Activated naive CD4-positive, alpha-beta T cell treated with anti-CD3 and anti-CD28 coated beads, Interleukin-2, amount 10 ng/mL, durations not matched to agents 7 days and 5 days (primary cell): ENCODE measurements around the gene RNF227.
"Not testable (repeated sequence)": the region's sequence is repeated elsewhere in the genome, so short reads cannot be mapped to it uniquely, and the experiment has no call there.

Source experiments
- CTCF ChIA-PET: fragments of 350-600 bp; sonication (Branson Sonifier 250); formaldehyde crosslinking; loops from one replicate; lab custom pipeline; 2021; ENCODE audit warnings: antibody characterized with exemption; lab: Charles Lee
- DNase-seq: peaks from one replicate; pipeline ENCODE4 v3.0.0-alpha.2; 2020
- H3K27ac Mint-ChIP-seq: one replicate; pipeline ENCODE4 v1.8.0; 2021; ENCODE audit warnings: mild to moderate bottlenecking, moderate library complexity, mixed read lengths
- H3K27me3 Mint-ChIP-seq: one replicate; pipeline ENCODE4 v1.8.0; 2021; ENCODE audit warnings: mild to moderate bottlenecking, mixed read lengths
- H3K36me3 Mint-ChIP-seq: one replicate; pipeline ENCODE4 v1.8.0; 2021; ENCODE audit warnings: mixed read lengths
- H3K4me1 Mint-ChIP-seq: one replicate; pipeline ENCODE4 v1.8.0; 2021; ENCODE audit warnings: mixed read lengths
- H3K4me3 Mint-ChIP-seq: one replicate; pipeline ENCODE4 v1.8.0; 2021; ENCODE audit warnings: mild to moderate bottlenecking, moderate library complexity, mixed read lengths
- H3K9me3 Mint-ChIP-seq: one replicate; pipeline ENCODE4 v1.8.0; 2021; ENCODE audit warnings: mixed read lengths

RNF227 gene

DNA sequence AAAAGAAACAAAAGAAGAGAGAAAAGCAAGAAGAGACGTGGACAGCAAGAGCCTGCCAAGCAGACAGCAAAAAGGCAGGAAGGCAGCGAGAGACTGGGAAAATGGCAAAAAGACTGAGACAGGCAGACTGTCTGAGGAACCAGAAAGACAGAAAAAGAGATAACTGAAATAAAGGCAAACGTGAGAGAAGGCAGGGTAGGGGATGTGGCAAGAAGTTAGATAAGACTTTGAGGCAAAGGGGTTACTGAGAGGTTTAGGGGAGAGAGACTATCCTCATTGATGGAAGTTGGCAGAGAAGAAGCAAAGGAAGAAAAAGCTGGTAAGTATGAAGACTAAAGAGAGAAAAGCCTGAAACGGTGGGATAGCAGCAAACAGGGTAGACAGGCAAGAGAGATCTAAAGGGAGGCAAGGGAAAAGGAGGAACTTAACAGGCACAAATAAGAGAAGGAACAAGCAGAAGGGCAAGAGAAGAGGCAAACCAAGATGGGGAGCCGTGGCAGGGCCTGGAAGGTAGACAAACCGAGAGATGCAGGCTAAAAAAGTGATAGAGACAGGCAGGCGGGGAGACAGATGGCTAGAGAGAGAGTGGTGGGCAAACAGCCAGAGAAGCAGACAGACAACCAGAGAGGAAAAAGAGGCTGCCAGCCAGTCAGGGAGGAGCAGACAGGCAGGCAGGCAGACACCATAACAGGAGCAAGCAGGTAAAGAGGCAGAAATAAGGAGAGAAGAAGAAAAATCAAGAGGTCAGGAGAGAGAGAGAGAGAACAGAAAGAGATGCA, 34.6 kb downstream of the RNF227 start:
- peaks cover 7% of the 10 kb centered on the region for H3K36me3 Mint-ChIP-seq
- CTCF ChIA-PET = no interaction called here
- peaks cover 5% of the 10 kb centered on the region for H3K4me1 Mint-ChIP-seq
- no peak overlapping the region for H3K27ac Mint-ChIP-seq
- H3K4me3 Mint-ChIP-seq = no peak overlapping the region
- no peaks in the 10 kb centered on the region for H3K27me3 Mint-ChIP-seq
- no peaks in the 10 kb centered on the region for H3K9me3 Mint-ChIP-seq
- DNase-seq = no peak

DNA sequence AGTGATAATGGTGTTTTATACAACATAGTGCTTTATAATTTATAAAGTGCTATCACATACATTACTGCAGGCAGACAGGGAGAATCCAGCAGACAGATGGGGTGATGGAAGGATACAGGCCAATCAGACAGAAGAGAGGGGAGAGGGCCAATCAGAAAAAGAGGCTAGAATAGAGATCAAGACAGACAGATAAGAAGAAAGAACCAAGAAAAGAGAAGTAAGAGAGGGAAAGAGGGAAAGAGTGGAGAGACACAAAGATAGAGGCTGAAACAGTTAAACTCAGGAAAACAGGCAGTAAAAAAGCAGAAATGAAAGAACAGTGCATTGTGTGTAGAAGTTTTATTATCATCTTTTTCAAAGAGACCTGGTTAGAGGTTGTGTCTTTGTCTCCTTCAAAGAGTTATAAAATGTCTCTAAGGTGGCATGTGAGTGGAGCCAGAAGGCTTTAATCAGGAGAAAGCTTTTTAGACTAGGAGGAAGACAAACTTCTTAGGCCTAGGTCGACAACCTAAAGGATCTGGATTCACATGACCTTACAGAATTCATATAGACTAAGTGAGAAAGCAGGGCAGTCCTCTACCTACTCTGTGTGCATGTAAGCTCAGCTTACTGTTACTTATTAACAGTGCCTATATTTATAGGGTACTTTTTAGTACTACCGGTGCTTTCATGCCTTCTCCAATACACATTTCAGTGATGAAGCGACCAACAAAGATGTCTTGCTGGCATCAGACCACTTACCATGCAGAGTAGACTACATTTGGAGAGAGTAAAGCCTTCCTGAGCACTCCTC, 35.8 kb downstream of the RNF227 start:
- no peak overlapping the region for H3K4me3 Mint-ChIP-seq
- no peaks in the 10 kb centered on the region for H3K9me3 Mint-ChIP-seq
- CTCF ChIA-PET = interaction anchor here (0.5 kb wide), 1 partner anchor 15 kb away, joined by 4 read pairs; no protein-coding TSS in a partner anchor
- peaks cover 2% of the 10 kb centered on the region for H3K4me1 Mint-ChIP-seq
- no peak for DNase-seq
- H3K36me3 Mint-ChIP-seq = peaks cover 2% of the 10 kb centered on the region
- H3K27me3 Mint-ChIP-seq = no peaks in the 10 kb centered on the region
- H3K27ac Mint-ChIP-seq = no peak overlapping the region

DNA sequence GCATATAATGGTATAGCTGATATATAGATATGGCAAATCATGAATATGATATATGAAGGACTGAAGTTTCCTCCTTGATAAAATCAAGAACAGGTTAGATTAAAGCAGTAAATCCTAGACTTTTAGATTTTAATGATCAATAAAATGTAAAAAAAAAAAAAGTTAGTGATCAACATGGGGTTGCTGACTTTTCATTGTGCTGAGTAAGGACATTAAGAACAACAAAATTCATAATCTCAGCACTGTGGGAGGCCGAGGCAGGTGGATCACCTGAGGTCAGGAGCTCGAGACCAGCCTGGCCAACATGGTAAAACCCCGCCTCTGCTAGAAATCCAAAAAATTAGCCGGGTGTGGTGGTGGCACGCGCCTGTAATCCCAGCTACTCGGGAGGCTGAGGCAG, 37.9 kb downstream of the RNF227 start:
- Mint-ChIP-seq H3K4me3 (no peak overlapping the region), H3K27me3 (no peaks in the 10 kb centered on the region), H3K4me1 (no peaks in the 10 kb centered on the region), H3K27ac (no peak overlapping the region), H3K9me3 (no peaks in the 10 kb centered on the region), H3K36me3 (peaks cover 12% of the 10 kb centered on the region)
- DNase-seq = no peak
- CTCF ChIA-PET = no interaction called here

DNA sequence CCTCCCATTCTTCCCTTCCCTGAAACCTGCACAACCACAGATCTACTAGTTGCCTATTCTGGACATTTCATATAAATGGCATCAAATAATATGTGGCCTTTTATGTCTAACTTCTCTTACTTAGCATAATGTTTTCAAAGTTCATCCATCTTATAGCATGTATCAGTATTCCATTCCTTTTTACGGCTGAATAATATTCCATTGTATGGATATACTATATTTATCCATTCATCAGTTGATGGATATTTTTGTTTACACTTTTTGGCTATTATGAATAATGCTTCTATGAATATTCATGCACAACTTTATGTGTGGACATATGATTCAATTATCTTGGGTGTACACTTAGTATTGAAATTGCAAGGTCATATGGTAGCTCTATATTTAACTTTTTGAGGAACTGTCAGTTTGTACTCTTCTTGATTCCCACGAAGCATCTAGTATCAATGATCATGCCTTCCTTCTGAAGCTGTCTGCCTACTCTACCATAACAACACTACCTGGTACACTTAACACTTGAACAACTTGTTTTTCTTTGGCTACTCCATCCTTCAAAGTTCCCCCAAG, 40.2 kb downstream of the RNF227 start:
- Mint-ChIP-seq H3K36me3 (peaks cover 18% of the 10 kb centered on the region), H3K27me3 (no peaks in the 10 kb centered on the region), H3K4me3 (no peak overlapping the region), H3K27ac (no peak overlapping the region), H3K9me3 (no peaks in the 10 kb centered on the region), H3K4me1 (no peaks in the 10 kb centered on the region)
- no peak for DNase-seq
- CTCF ChIA-PET = interaction anchor here (0.6 to 1.8 kb wide), 3 partner anchors 10 to 57 kb away, joined by 3 read pairs; no protein-coding TSS in a partner anchor

- CTCF ChIA-PET = interaction anchor here (1.7 kb wide), 1 partner anchor 40 kb away, joined by 5 read pairs; no protein-coding TSS in a partner anchor
- Mint-ChIP-seq H3K36me3 (peaks cover 18% of the 10 kb centered on the region), H3K27me3 (no peaks in the 10 kb centered on the region), H3K27ac (no peak overlapping the region), H3K4me1 (peaks cover 13% of the 10 kb centered on the region), H3K9me3 (no peaks in the 10 kb centered on the region), H3K4me3 (no peak overlapping the region)
- no peak for DNase-seq
Observed at GRCh38 chr17:7873051-7873450, 43.0 kb downstream of the RNF227 start.

- no peaks in the 10 kb centered on the region for H3K27me3 Mint-ChIP-seq
- CTCF ChIA-PET = interaction anchor here (1.5 to 2.7 kb wide), 3 partner anchors 15 to 129 kb away, joined by 4 to 9 read pairs (median 5); no protein-coding TSS in a partner anchor
- H3K4me1 Mint-ChIP-seq = peaks cover 27% of the 10 kb centered on the region
- DNase-seq = peak; percentile 35
- peaks cover 20% of the 10 kb centered on the region for H3K36me3 Mint-ChIP-seq
- H3K27ac Mint-ChIP-seq = peak overlapping the region; percentile 20
- no peaks in the 10 kb centered on the region for H3K9me3 Mint-ChIP-seq
- H3K4me3 Mint-ChIP-seq = peak overlapping the region; percentile 30
Observed at GRCh38 chr17:7867881-7868329, 48.2 kb downstream of the RNF227 start.

DNA sequence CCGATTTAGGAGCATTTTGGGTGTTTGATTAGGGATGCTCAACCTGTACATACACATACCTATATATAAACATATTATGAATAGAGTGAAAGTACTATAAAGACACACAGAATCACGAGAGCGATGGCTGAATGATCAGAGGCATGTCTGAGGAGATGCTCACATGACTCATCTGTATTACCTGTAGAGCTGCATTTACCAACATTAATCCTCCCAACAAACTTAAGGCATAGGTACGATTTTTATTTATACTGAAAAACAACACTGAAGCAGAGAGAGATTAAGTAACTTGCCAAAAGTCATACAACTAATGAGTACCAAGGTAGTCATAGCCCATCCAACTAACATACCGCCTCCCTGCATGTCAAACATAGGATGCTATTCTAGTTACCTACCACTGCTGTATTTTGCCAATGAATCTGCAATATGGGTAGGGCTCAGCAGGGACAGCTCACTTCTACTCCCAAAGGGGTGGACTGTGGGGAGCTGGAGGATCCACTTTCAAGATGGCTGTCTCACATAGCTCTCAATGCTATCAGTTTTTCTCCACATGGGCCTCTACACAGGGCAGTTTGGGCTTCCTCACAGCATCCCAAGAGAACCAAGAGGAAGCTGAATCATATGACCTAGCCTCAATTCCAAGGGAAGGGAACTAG, 51.0 kb downstream of the RNF227 start:
- Mint-ChIP-seq H3K4me3 (no peak overlapping the region), H3K4me1 (peaks cover 29% of the 10 kb centered on the region), H3K36me3 (peaks cover 15% of the 10 kb centered on the region), H3K9me3 (no peaks in the 10 kb centered on the region), H3K27me3 (no peaks in the 10 kb centered on the region), H3K27ac (no peak overlapping the region)
- CTCF ChIA-PET = interaction anchor here (0.6 to 9.5 kb wide), 8 partner anchors 10 to 221 kb away, joined by 3 to 120 read pairs (median 3); no protein-coding TSS in a partner anchor
- no peak for DNase-seq

GRCh38 chr17:7864384-7864783, 51.7 kb downstream of the RNF227 start:
- H3K27ac Mint-ChIP-seq, DNase-seq, H3K27me3 Mint-ChIP-seq, H3K4me3 Mint-ChIP-seq, H3K9me3 Mint-ChIP-seq: not testable (repeated sequence)
- peaks cover 15% of the 10 kb centered on the region for H3K36me3 Mint-ChIP-seq
- H3K4me1 Mint-ChIP-seq = peaks cover 29% of the 10 kb centered on the region
- CTCF ChIA-PET = interaction anchor here (0.7 to 9.5 kb wide), 14 partner anchors 11 to 182 kb away, joined by 3 to 120 read pairs (median 4); no protein-coding TSS in a partner anchor
